Mesenchymal stem cell (in vitro differentiated cells and primary cell): Measurements from ENCODE around the gene HOXB1.

Experiments used
- DNase-seq: peaks from one replicate; pipeline ENCODE4 v3.0.0-alpha.2; 2013
- H2AFZ ChIP-seq: one replicate; pipeline ENCODE4 v1.6.1; 2013; ENCODE audit warnings: low read depth, mild to moderate bottlenecking, control low read depth, inconsistent platforms, low read length, moderate library complexity
- H2AK5ac ChIP-seq: 2 replicates; pipeline ENCODE4 v1.6.1; 2013; ENCODE audit warnings: low read length, moderate library complexity, mild to moderate bottlenecking, inconsistent platforms; ENCODE audit not compliant: severe bottlenecking
- H2BK120ac ChIP-seq: one replicate; pipeline ENCODE4 v1.6.1; 2013; ENCODE audit warnings: low read depth, mild to moderate bottlenecking, inconsistent platforms, low read length, moderate library complexity
- H2BK12ac ChIP-seq, 2 experiments: one replicate each; pipeline ENCODE4 v1.6.1; 2013; ENCODE audit warnings: inconsistent platforms in 2 of 2, low read length in 2 of 2, mild to moderate bottlenecking in 2 of 2, moderate library complexity in 2 of 2, control low read depth in 1 of 2
- H2BK15ac ChIP-seq: one replicate; pipeline ENCODE4 v1.6.1; 2013; ENCODE audit warnings: mild to moderate bottlenecking, low read depth, inconsistent platforms; ENCODE audit not compliant: poor library complexity, severe bottlenecking
- H2BK5ac ChIP-seq: 2 replicates; pipeline ENCODE4 v1.6.1; 2013; ENCODE audit warnings: low read depth, mild to moderate bottlenecking, low read length, control low read depth, inconsistent platforms; ENCODE audit not compliant: poor library complexity, severe bottlenecking
- H3K14ac ChIP-seq, 2 experiments: one replicate each; pipeline ENCODE4 v1.6.1; 2013; ENCODE audit warnings: inconsistent platforms in 2 of 2, low read length in 2 of 2, control low read depth in 1 of 2, mild to moderate bottlenecking in 1 of 2, moderate library complexity in 1 of 2
- H3K18ac ChIP-seq, 2 experiments: one replicate each; pipeline ENCODE4 v1.6.1; 2013; ENCODE audit warnings: inconsistent platforms in 2 of 2, low read length in 2 of 2, control low read depth in 1 of 2, low read depth in 1 of 2, mild to moderate bottlenecking in 1 of 2
- H3K23ac ChIP-seq, 2 experiments: one replicate each; pipeline ENCODE4 v1.6.1; 2013; ENCODE audit warnings: inconsistent platforms in 2 of 2, low read length in 2 of 2, mild to moderate bottlenecking in 2 of 2, moderate library complexity in 2 of 2, control low read depth in 1 of 2
- H3K27ac ChIP-seq: 2 replicates; pipeline ENCODE4 v1.5.1; 2013; ENCODE audit warnings: mild to moderate bottlenecking, moderate library complexity, low read length, control low read depth, inconsistent platforms; ENCODE audit not compliant: poor library complexity, severe bottlenecking
- H3K27me3 ChIP-seq, 2 experiments: 2 replicates each; pipeline versions ENCODE4 v1.6.1 to v1.7.0; 2013; ENCODE audit warnings: low read length in 2 of 2, mild to moderate bottlenecking in 2 of 2, moderate library complexity in 2 of 2, control low read depth in 1 of 2, inconsistent platforms in 1 of 2; ENCODE audit not compliant: control insufficient read depth in 1 of 2, insufficient read depth in 1 of 2
- H3K36me3 ChIP-seq, 2 experiments: 2 replicates each; pipeline versions ENCODE4 v1.6.1 to v1.7.0; 2013; ENCODE audit warnings: low read length in 2 of 2, control low read depth in 1 of 2, inconsistent platforms in 1 of 2, low read depth in 1 of 2, mild to moderate bottlenecking in 1 of 2; ENCODE audit not compliant: insufficient read depth in 2 of 2, control insufficient read depth in 1 of 2
- H3K4ac ChIP-seq, 2 experiments: one replicate each; pipeline ENCODE4 v1.6.1; 2013; ENCODE audit warnings: inconsistent platforms in 2 of 2, low read length in 2 of 2, mild to moderate bottlenecking in 2 of 2, moderate library complexity in 2 of 2, control low read depth in 1 of 2, low read depth in 1 of 2
- H3K4me1 ChIP-seq: 2 replicates; pipeline ENCODE4 v1.6.1; 2013; ENCODE audit warnings: low read depth, low read length, control low read depth; ENCODE audit not compliant: control insufficient read depth, insufficient read depth
- H3K4me2 ChIP-seq: 2 replicates; pipeline ENCODE4 v1.6.1; 2013; ENCODE audit warnings: low read length, mild to moderate bottlenecking, inconsistent platforms; ENCODE audit not compliant: poor library complexity, severe bottlenecking
- H3K4me3 ChIP-seq, 2 experiments: 2 replicates each; pipeline versions ENCODE4 v1.5.1 to v1.7.0; 2013; ENCODE audit warnings: low read length in 2 of 2, mild to moderate bottlenecking in 2 of 2, control low read depth in 1 of 2, low read depth in 1 of 2; ENCODE audit not compliant: insufficient read depth in 1 of 2
- H3K79me1 ChIP-seq: replicated peaks from 2 replicates; pipeline ENCODE4 v1.6.1; 2013; ENCODE audit warnings: mild to moderate bottlenecking, control low read depth, low read length, inconsistent platforms; ENCODE audit not compliant: poor library complexity, severe bottlenecking
- H3K9ac ChIP-seq: 2 replicates; pipeline ENCODE4 v1.7.0; 2013; ENCODE audit warnings: mild to moderate bottlenecking, low read length, moderate library complexity
- H3K9me3 ChIP-seq: 2 replicates; pipeline ENCODE4 v1.7.0; 2013; ENCODE audit warnings: mild to moderate bottlenecking, low read length; ENCODE audit not compliant: control insufficient read depth
- H4K8ac ChIP-seq: one replicate; pipeline ENCODE4 v1.6.1; 2013; ENCODE audit warnings: inconsistent platforms, mild to moderate bottlenecking, low read length, moderate library complexity
- H4K91ac ChIP-seq: one replicate; pipeline ENCODE4 v1.6.1; 2013; ENCODE audit warnings: mild to moderate bottlenecking, low read length, inconsistent platforms
- WGBS: methylation state at CpG from one replicate; pipeline ENCODE4 v1.1.7; 2013; ENCODE audit warnings: mixed read lengths; 5-methylcytosine and 5-hydroxymethylcytosine counted together

Gene HOXB1

DNA sequence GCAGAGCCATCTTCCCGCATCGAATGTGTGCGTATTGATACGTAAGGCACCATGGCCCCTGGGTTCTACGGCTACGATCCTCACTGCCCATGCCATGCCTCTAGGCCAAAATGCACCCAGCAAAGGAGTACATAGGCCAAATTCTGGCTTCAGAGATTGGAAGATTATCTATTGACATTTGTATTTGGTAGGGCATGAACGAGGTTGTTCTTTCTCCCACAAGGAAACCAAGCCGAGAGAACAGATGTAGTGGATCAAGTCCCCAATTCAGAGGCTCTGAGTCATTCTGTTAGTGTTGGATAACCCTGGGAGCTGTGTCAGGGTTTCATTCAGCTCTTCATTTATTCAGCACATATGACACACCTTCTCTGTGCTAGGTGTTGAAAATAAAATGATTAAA is 36.5 kb downstream of the HOXB1 start:
- Histone ChIP-seq H3K9ac (no peak overlapping the region), H2BK120ac (no peak overlapping the region), H3K4ac (no peak overlapping the region), H3K36me3 (no peaks in the 10 kb centered on the region), H4K8ac (no peak overlapping the region), H2AFZ (no peak overlapping the region), H3K4me3 (no peak overlapping the region), H3K23ac (no peak overlapping the region), H4K91ac (no peak overlapping the region), H2BK5ac (no peak overlapping the region), H3K9me3 (no peaks in the 10 kb centered on the region), H2BK12ac (peak overlapping the region; percentile 61 to 71), H3K27ac (no peak overlapping the region), H3K18ac (peak overlapping the region in 1 of 2 experiments; percentile 84), H3K14ac (no peak overlapping the region), H3K27me3 (no peaks in the 10 kb centered on the region), H2BK15ac (no peak overlapping the region), H3K79me1 (peaks cover 7% of the 10 kb centered on the region), H3K4me1 (peaks cover 16% of the 10 kb centered on the region), H2AK5ac (no peak overlapping the region), H3K4me2 (no peak overlapping the region)
- 78% methylated on average over 8 of the region's 8 CpGs for WGBS
- peak; percentile 87 for DNase-seq

- DNase-seq: peak; percentile 91
- Histone ChIP-seq H3K27ac (no peak overlapping the region), H2AK5ac (peak overlapping the region; percentile 91), H2AFZ (peak overlapping the region; percentile 39), H3K27me3 (no peaks in the 10 kb centered on the region), H3K4me1 (peaks cover 17% of the 10 kb centered on the region), H3K4ac (peak overlapping the region in 1 of 2 experiments; percentile 99), H2BK5ac (peak overlapping the region; percentile 77), H4K8ac (peak overlapping the region; percentile 51), H3K36me3 (no peaks in the 10 kb centered on the region), H4K91ac (peak overlapping the region; percentile 90), H3K18ac (peak overlapping the region; percentile 95 to 98), H3K14ac (peak overlapping the region in 1 of 2 experiments; percentile 92), H3K9me3 (no peaks in the 10 kb centered on the region), H3K4me2 (peak overlapping the region; percentile 58), H3K4me3 (peak overlapping the region; percentile 38 to 77), H3K79me1 (peaks cover 7% of the 10 kb centered on the region), H2BK15ac (peak overlapping the region; percentile 12), H2BK120ac (no peak overlapping the region), H2BK12ac (peak overlapping the region; percentile 44 to 100), H3K23ac (peak overlapping the region; percentile 3 to 98), H3K9ac (peak overlapping the region; percentile 87)
- under 1% methylated on average over 50 of the region's 53 CpGs for WGBS
These were observed 38.2 kb downstream of the HOXB1 start for GRCh38 chr17:48492401-48493298.

DNA sequence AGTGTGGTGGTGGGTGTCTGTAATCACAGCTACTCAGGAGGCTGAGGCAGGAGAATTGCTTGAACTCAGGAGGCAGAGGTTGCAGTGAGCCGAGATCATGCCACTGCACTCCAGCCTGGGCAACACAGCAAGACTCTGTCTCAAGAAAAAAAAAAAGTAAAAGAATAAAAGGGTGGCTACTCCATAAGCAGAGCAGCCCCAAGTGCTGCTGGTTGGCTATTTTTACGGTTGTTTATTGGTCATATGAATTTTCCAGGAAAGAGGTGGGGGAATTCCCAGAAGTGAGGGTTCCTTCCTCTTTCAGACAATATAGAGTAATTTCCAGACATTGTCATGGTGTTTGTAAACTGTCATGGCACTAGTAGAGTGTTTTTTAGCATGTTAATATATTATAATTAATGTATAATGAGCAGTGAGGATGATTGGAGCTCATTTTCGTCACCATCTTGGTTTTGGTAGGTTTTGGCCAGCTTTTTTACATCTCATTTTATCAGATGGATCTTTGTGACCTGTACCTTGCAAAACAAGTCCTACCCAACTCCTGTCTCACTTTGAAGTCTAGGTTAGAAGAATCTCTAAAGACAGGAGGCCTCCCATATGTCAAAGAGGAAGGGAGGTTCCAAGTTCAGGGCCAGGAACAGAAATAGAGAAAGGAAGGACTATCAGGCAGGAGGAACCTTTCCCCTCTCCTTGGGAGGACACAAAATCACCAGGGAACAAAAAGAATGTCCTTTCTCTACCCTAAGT is 39.1 kb downstream of the HOXB1 start:
- no peak overlapping the region for H3K4me2 ChIP-seq
- H3K4ac ChIP-seq: peak overlapping the region in 1 of 2 experiments; percentile 24
- H2BK12ac ChIP-seq: no peak overlapping the region
- H3K18ac ChIP-seq: no peak overlapping the region
- no peak overlapping the region for H3K4me3 ChIP-seq
- H2BK120ac ChIP-seq: no peak overlapping the region
- peaks cover 7% of the 10 kb centered on the region for H3K79me1 ChIP-seq
- H3K9me3 ChIP-seq: no peaks in the 10 kb centered on the region
- no peak overlapping the region for H4K91ac ChIP-seq
- no peak overlapping the region for H3K23ac ChIP-seq
- peaks cover 19% of the 10 kb centered on the region for H3K4me1 ChIP-seq
- DNase-seq: peak; percentile 85
- no peak overlapping the region for H2BK15ac ChIP-seq
- no peak overlapping the region for H3K9ac ChIP-seq
- no peak overlapping the region for H4K8ac ChIP-seq
- H3K14ac ChIP-seq: no peak overlapping the region
- no peak overlapping the region for H3K27ac ChIP-seq
- no peak overlapping the region for H2BK5ac ChIP-seq
- H3K27me3 ChIP-seq: no peaks in the 10 kb centered on the region
- no peak overlapping the region for H2AK5ac ChIP-seq
- 88% methylated on average over 2 of the region's 3 CpGs for WGBS
- no peak overlapping the region for H2AFZ ChIP-seq
- no peaks in the 10 kb centered on the region for H3K36me3 ChIP-seq

DNA sequence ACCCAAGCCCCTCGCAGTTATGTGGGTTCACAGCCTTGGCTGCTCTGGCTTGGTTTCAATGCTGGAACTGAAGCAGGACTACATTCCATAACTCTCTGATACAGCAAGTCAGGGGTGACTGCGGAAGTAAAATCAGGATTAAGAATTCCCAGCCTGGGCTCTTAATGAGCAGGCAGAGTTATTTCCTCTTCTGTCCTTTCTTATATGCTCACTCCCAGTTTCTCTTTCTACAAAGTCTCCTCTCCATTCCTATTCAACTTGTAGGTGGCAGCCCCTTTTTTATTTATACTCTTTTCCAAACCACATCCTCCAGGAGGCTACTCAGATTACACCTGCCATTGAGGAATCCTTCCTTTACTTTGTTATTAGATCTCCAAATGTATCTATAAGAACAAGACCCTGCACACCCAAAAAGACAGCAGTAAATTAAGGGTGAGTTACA is 40.3 kb downstream of the HOXB1 start:
- Histone ChIP-seq H2BK120ac (no peak overlapping the region), H3K4ac (no peak overlapping the region), H3K23ac (no peak overlapping the region), H2BK15ac (no peak overlapping the region), H4K91ac (no peak overlapping the region), H3K36me3 (no peaks in the 10 kb centered on the region), H2AFZ (no peak overlapping the region), H2BK12ac (peak overlapping the region in 1 of 2 experiments; percentile 90), H3K9me3 (no peaks in the 10 kb centered on the region), H2BK5ac (no peak overlapping the region), H3K4me2 (no peak overlapping the region), H3K14ac (no peak overlapping the region), H4K8ac (no peak overlapping the region), H2AK5ac (peak overlapping the region; percentile 28), H3K27ac (no peak overlapping the region), H3K4me3 (no peak overlapping the region), H3K9ac (no peak overlapping the region), H3K4me1 (peaks cover 22% of the 10 kb centered on the region), H3K18ac (peak overlapping the region; percentile 10 to 82), H3K79me1 (peaks cover 7% of the 10 kb centered on the region), H3K27me3 (no peaks in the 10 kb centered on the region)
- DNase-seq: no peak
- WGBS: 84% methylated on average over 2 of the region's 2 CpGs
